Hepatocyte (in vitro differentiated cells): ENCODE results near the gene MUC5B. TPM values are rescaled to one million over a fixed set of nuclear protein-coding genes. Genes with fewer than 3 reads are reported as not detected.

Source experiments
- DNase-seq: peaks from one replicate; pipeline ENCODE4 v3.0.0-alpha.2; 2016; ENCODE audit warnings: low spot score
- H2AFZ ChIP-seq: fragments of 200-600 bp; sonication (generic); 2 replicates; pipeline ENCODE4 v1.6.0; 2016; ENCODE audit warnings: antibody characterized with exemption, mild to moderate bottlenecking
- H3K27ac ChIP-seq: fragments of 200-600 bp; sonication (generic); 2 replicates; pipeline ENCODE4 v1.5.1; 2016; ENCODE audit warnings: mild to moderate bottlenecking
- H3K27me3 ChIP-seq: fragments of 200-600 bp; sonication (generic); 2 replicates; pipeline ENCODE4 v1.6.1; 2016
- H3K36me3 ChIP-seq: fragments of 200-600 bp; sonication (generic); replicated peaks from 2 replicates; pipeline ENCODE4 v1.5.1; 2016; ENCODE audit warnings: low read depth; ENCODE audit not compliant: insufficient read depth
- H3K4me1 ChIP-seq: fragments of 200-600 bp; sonication (generic); 2 replicates; pipeline ENCODE4 v1.5.1; 2016; ENCODE audit warnings: mild to moderate bottlenecking, moderate library complexity; ENCODE audit not compliant: insufficient read depth
- H3K4me2 ChIP-seq: fragments of 200-600 bp; sonication (generic); 2 replicates; pipeline ENCODE4 v1.6.0; 2016
- H3K4me3 ChIP-seq: fragments of 200-600 bp; sonication (generic); 2 replicates; pipeline ENCODE4 v1.5.1; 2016; ENCODE audit warnings: mild to moderate bottlenecking
- H3K79me2 ChIP-seq: fragments of 200-600 bp; sonication (generic); 2 replicates; pipeline ENCODE4 v1.6.0; 2017; ENCODE audit warnings: mild to moderate bottlenecking
- H3K9me2 ChIP-seq: fragments of 200-600 bp; sonication (generic); replicated peaks from 2 replicates; pipeline ENCODE4 v1.6.0; 2017; ENCODE audit warnings: mild to moderate bottlenecking; ENCODE audit not compliant: insufficient read depth
- H3K9me3 ChIP-seq: fragments of 200-600 bp; sonication (generic); 2 replicates; pipeline ENCODE4 v1.5.1; 2016; ENCODE audit warnings: low read depth, mild to moderate bottlenecking
- H4K20me1 ChIP-seq: fragments of 200-600 bp; sonication (generic); 2 replicates; pipeline ENCODE4 v1.6.0; 2016; ENCODE audit warnings: mild to moderate bottlenecking; ENCODE audit not compliant: insufficient read depth, poor library complexity, severe bottlenecking
- EZH2 ChIP-seq: fragments of 200-600 bp; sonication (generic); IDR thresholded peaks from 2 replicates; pipeline ENCODE4 v1.6.1; 2016; ENCODE audit warnings: antibody characterized with exemption, mild to moderate bottlenecking, borderline replicate concordance
- EZH2phosphoT487 ChIP-seq: fragments of 200-600 bp; sonication (generic); IDR thresholded peaks from one replicate; pipeline ENCODE4 v1.6.1; 2018; ENCODE audit warnings: antibody characterized with exemption, mild to moderate bottlenecking, low read depth, moderate library complexity; ENCODE audit not compliant: unreplicated experiment, severe bottlenecking
- WGBS: methylation state at CpG from one replicate; pipeline ENCODE4 v1.1.6; 2016; ENCODE audit warnings: low lambda C conversion rate; ENCODE audit errors: missing lambda C conversion rate; 5-methylcytosine and 5-hydroxymethylcytosine counted together
- polyA plus RNA-seq: library from polyadenylated mRNA; unstranded; fragments of >200 nt; fragmentation: Nextera tagmentation; extraction: Ambion mirVana; gene quantifications from 2 replicates; pipeline ENCODE4 v1.2.1, GENCODE V29; 2016
- total RNA-seq: library from RNA; depleted of rRNA; stranded (reverse); fragments of >200 nt; gene quantifications from 2 replicates; pipeline ENCODE4 v1.2.3, GENCODE V29; 2014
- TF ChIP-seq, protein P1 (sequence below): fragments of 200-600 bp; sonication (generic); IDR thresholded peaks from 2 replicates; pipeline ENCODE4 v1.5.1; 2016; ENCODE audit warnings: antibody characterized with exemption, mild to moderate bottlenecking; ENCODE audit not compliant: poor library complexity

MUC5B gene
- total and polyA plus RNA-seq, 2 experiments from 2014 or later = 0.07 to 0.15 TPM

GRCh38 chr11:1234771-1235305 is 12.0 kb downstream of the MUC5B start:
- H3K79me2 ChIP-seq = no peaks in the 10 kb centered on the region
- H3K9me2 ChIP-seq = no peaks in the 10 kb centered on the region
- no peaks in the 10 kb centered on the region for H3K27me3 ChIP-seq
- H3K4me2 ChIP-seq = no peak overlapping the region
- H3K9me3 ChIP-seq = no peaks in the 10 kb centered on the region
- no peaks in the 10 kb centered on the region for H3K36me3 ChIP-seq
- H2AFZ ChIP-seq = no peak overlapping the region
- WGBS = 92% methylated on average over 18 of the region's 23 CpGs
- no peak overlapping the region for H3K4me3 ChIP-seq
- TF ChIP-seq EZH2phosphoT487 (no peak), EZH2 (no peak)
- TF ChIP-seq, protein P1, sequence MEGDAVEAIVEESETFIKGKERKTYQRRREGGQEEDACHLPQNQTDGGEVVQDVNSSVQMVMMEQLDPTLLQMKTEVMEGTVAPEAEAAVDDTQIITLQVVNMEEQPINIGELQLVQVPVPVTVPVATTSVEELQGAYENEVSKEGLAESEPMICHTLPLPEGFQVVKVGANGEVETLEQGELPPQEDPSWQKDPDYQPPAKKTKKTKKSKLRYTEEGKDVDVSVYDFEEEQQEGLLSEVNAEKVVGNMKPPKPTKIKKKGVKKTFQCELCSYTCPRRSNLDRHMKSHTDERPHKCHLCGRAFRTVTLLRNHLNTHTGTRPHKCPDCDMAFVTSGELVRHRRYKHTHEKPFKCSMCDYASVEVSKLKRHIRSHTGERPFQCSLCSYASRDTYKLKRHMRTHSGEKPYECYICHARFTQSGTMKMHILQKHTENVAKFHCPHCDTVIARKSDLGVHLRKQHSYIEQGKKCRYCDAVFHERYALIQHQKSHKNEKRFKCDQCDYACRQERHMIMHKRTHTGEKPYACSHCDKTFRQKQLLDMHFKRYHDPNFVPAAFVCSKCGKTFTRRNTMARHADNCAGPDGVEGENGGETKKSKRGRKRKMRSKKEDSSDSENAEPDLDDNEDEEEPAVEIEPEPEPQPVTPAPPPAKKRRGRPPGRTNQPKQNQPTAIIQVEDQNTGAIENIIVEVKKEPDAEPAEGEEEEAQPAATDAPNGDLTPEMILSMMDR = no peak
- no peak for DNase-seq
- H3K27ac ChIP-seq = no peak overlapping the region
- H3K4me1 ChIP-seq = no peaks in the 10 kb centered on the region
- no peaks in the 10 kb centered on the region for H4K20me1 ChIP-seq

DNA sequence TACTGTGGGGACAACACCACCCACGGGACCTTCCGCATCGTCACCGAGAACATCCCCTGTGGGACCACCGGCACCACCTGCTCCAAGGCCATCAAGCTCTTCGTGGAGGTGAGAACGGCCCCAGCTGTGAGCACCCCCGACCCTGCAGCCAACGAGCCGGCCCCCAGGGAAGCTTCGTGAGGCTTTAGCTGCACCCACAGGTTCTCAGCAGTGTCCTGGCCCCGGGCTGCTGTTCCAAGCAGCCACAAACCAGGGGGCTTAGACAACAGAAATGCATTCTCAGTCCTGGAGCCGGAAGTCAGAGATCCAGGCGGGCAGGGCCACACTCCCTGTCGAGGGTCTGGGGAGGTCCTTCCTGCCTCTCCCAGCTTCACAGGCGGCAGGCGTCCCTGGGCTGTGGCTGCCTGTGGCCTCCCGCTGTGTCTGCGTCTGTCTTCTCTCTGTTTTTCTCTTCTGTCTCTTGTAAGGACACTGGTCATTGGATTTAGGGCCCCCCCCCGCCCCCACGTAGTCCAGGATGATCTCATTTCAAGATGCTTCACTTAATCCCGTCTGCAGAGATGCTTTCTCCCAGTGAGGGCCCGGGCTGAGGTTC is 12.5 kb downstream of the MUC5B start:
- 76% methylated on average over 22 of the region's 23 CpGs for WGBS
- H3K9me2 ChIP-seq = no peaks in the 10 kb centered on the region
- H3K27me3 ChIP-seq = no peaks in the 10 kb centered on the region
- no peaks in the 10 kb centered on the region for H3K9me3 ChIP-seq
- H3K36me3 ChIP-seq = no peaks in the 10 kb centered on the region
- H3K4me1 ChIP-seq = no peaks in the 10 kb centered on the region
- TF ChIP-seq, protein P1 = no peak
- no peak for TF ChIP-seq EZH2phosphoT487
- TF ChIP-seq EZH2 = no peak
- H4K20me1 ChIP-seq = no peaks in the 10 kb centered on the region
- no peak for DNase-seq
- H3K27ac ChIP-seq = no peak overlapping the region
- H3K79me2 ChIP-seq = no peaks in the 10 kb centered on the region
- no peak overlapping the region for H3K4me3 ChIP-seq
- H3K4me2 ChIP-seq = no peak overlapping the region
- no peak overlapping the region for H2AFZ ChIP-seq

GRCh38 chr11:1235901-1236315 is 13.0 kb downstream of the MUC5B start:
- Histone ChIP-seq H3K4me2 (no peak overlapping the region), H3K4me1 (no peaks in the 10 kb centered on the region), H3K79me2 (no peaks in the 10 kb centered on the region), H3K27ac (no peak overlapping the region), H3K4me3 (no peak overlapping the region), H3K9me3 (no peaks in the 10 kb centered on the region), H3K36me3 (no peaks in the 10 kb centered on the region), H4K20me1 (no peaks in the 10 kb centered on the region), H2AFZ (no peak overlapping the region), H3K27me3 (no peaks in the 10 kb centered on the region), H3K9me2 (no peaks in the 10 kb centered on the region)
- 87% methylated on average over 14 of the region's 16 CpGs for WGBS
- no peak for TF ChIP-seq EZH2phosphoT487
- TF ChIP-seq, protein P1 = no peak
- no peak for TF ChIP-seq EZH2
- DNase-seq = no peak
